Lower leg skin (tissue), 3 donors: ENCODE results near the gene SFSWAP.

ENCODE experiments used
- CTCF ChIP-seq, 3 donors: fragments of 450-650 bp; IDR thresholded peaks; one replicate each; pipeline ENCODE4 v1.5.1; 2016; ENCODE audit warnings: antibody characterized with exemption in 3 of 3, mild to moderate bottlenecking in 3 of 3, moderate library complexity in 2 of 3
- POLR2A ChIP-seq, 2 donors: fragments of 450-650 bp; IDR thresholded peaks; one replicate each; pipeline ENCODE4 v1.6.1; 2016 to 2017; ENCODE audit warnings: antibody characterized with exemption in 2 of 2, mild to moderate bottlenecking in 1 of 2, moderate library complexity in 1 of 2

DNA sequence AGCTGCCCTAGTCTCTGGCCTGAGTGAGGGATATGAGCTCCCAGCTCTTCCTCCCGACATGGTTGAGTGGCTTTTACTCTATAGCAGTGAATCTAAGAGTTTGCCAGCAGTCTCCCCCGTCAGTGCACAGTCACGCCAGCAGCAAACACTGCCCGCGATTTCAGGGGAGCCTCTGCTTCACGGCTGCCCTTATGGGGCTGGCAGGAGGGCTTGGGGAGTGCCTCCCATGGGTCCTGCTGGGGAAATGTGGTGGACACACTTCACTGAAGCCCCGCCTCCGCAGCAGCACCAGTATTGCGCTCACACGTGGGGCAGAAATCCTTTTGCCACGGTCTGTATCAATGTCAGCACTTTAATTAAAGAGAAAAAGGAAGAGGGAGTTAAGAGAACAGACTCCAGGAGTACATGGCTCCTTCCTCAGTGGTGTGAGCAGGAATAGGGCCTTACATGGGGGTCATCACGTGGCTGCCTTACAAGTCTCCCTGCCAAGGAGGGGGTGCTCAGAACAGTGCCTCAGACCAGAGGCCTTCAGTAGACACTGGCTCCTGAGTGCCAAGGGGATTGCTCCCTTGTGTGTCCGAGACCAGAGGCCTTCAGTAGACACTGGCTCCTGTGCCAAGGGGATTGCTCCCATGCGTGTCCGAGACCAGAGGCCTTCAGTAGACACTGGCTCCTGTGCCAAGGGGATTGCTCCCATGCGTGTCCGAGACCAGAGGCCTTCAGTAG, 55.7 kb downstream of the SFSWAP start:
- no peak for TF ChIP-seq POLR2A (IDR thresholded peaks at IDR 0.05)
- TF ChIP-seq CTCF (IDR thresholded peaks at IDR 0.05): no peak
